Measurements from ENCODE around the gene STPG3.

DNA sequence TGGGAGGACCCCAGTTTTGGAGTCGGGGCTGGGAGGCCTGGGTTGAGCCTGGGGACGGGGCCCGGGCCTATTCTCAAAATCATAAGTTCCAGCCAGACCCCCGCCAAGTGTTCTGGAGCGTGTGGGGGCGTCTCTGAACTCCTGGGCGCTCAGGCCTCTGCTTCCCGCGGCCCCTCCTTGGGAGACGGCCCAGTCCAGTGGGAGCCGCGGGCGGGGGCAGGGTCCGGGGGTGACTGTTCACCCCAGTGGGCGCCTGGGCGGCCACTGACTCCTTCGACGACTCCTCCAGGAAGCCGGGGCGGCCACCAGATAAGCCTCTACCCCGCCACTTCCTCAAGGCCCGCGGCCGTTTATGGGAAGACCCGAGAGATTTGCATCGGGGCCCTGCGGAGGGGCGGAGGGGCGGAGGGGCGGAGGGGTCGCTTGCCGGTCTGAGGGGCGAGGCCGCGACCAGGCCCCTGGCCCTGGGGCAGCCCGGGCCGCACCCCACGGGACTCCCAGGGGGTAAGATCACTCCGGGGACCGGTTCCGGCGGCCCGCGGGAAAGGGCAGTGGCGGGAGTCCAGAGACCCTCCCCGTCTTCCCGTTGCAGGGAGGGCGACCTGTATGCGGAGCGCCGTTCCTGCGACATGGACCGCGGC lies 27.1 kb downstream of the STPG3 start:
- TF ChIP-seq, protein P1, sequence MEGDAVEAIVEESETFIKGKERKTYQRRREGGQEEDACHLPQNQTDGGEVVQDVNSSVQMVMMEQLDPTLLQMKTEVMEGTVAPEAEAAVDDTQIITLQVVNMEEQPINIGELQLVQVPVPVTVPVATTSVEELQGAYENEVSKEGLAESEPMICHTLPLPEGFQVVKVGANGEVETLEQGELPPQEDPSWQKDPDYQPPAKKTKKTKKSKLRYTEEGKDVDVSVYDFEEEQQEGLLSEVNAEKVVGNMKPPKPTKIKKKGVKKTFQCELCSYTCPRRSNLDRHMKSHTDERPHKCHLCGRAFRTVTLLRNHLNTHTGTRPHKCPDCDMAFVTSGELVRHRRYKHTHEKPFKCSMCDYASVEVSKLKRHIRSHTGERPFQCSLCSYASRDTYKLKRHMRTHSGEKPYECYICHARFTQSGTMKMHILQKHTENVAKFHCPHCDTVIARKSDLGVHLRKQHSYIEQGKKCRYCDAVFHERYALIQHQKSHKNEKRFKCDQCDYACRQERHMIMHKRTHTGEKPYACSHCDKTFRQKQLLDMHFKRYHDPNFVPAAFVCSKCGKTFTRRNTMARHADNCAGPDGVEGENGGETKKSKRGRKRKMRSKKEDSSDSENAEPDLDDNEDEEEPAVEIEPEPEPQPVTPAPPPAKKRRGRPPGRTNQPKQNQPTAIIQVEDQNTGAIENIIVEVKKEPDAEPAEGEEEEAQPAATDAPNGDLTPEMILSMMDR (conservative IDR thresholded peaks at IDR 0.05; ENCODE audit: low read depth, low read length) = no peak
- TF ChIP-seq POLR2A (IDR thresholded peaks at IDR 0.05; ENCODE audit: low read depth, low read length) = no peak
- TF ChIP-seq RAD21 (IDR thresholded peaks at IDR 0.05; ENCODE audit: low read length) = no peak
- TF ChIP-seq CEBPB (IDR thresholded peaks at IDR 0.05; ENCODE audit: low read depth, low read length) = no peak
- TF ChIP-seq NFE2L2 (IDR thresholded peaks at IDR 0.05; ENCODE audit: low read depth, low read length) = no peak
- TF ChIP-seq, protein P2, sequence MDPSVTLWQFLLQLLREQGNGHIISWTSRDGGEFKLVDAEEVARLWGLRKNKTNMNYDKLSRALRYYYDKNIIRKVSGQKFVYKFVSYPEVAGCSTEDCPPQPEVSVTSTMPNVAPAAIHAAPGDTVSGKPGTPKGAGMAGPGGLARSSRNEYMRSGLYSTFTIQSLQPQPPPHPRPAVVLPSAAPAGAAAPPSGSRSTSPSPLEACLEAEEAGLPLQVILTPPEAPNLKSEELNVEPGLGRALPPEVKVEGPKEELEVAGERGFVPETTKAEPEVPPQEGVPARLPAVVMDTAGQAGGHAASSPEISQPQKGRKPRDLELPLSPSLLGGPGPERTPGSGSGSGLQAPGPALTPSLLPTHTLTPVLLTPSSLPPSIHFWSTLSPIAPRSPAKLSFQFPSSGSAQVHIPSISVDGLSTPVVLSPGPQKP (IDR thresholded peaks at IDR 0.05; ENCODE audit: borderline replicate concordance, low read depth, low read length) = no peak
- no peak for TF ChIP-seq FOS (IDR thresholded peaks at IDR 0.05; ENCODE audit: low read depth, low read length)
- TF ChIP-seq USF2 (IDR thresholded peaks at IDR 0.05; ENCODE audit: low read depth, low read length) = no peak
- TF ChIP-seq BHLHE40 (IDR thresholded peaks at IDR 0.05; ENCODE audit: low read depth, low read length) = no peak
- TF ChIP-seq MAZ (IDR thresholded peaks at IDR 0.05; ENCODE audit: borderline replicate concordance, low read depth, low read length) = no peak
- no peak for TF ChIP-seq MAFK (IDR thresholded peaks at IDR 0.05; ENCODE audit: low read depth, low read length)
- no peak for TF ChIP-seq MXI1 (IDR thresholded peaks at IDR 0.05; ENCODE audit: borderline replicate concordance, low read depth, low read length)
- no peak for TF ChIP-seq SMC3 (IDR thresholded peaks at IDR 0.05; ENCODE audit: low read depth, low read length)
- no peak for TF ChIP-seq CHD1 (IDR thresholded peaks at IDR 0.05; ENCODE audit: low read depth, low read length)

Measured in IMR-90 (cell line).